ELR (cell line): ENCODE measurements around the gene AGRP.
A peak's percentile ranks its signal among the peaks of the same experiment; 100 is the strongest.
"Not testable (repeated sequence)": the region's sequence is repeated elsewhere in the genome, so short reads cannot be mapped to it uniquely, and the experiment has no call there.

Source experiments
- DNase-seq: peaks from one replicate; pipeline ENCODE4 v3.0.0-alpha.2; 2015; ENCODE audit warnings: low read depth

Gene AGRP

GRCh38 chr16:67483150-67483549 is at the start of gene AGRP:
Gene AGRP, minus strand, starts transcription at chr16:67483547. Its CDS starts 149 bp downstream, at chr16:67483398.
- DNase-seq: no peak

- DNase-seq: no peak
Measured at GRCh38 chr16:67531247-67531646, 47.9 kb upstream of the AGRP start.

GRCh38 chr16:67530013-67530939 is 46.9 kb upstream of the AGRP start:
- peak; percentile 83 for DNase-seq

DNA sequence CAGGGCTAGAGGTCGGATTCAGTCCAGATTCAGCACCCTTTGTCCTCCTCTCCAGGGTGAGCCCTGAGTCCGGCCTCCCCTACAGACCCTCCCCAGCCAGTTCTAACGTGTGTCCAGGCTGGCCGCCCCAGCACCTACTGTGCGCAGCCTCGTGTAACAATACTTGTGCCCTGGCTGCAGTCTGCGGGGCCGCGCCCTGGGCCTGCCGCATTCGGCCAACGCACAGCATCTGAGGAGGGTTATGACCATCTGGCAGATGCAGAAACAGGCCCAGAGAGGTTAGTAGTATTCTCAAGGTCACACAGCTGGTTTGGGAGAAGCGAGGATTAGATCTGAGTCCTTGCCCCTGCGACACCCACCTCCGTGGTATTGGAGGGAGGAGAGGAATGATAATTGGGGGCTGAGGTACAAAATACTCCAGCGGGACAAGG is 46.2 kb upstream of the AGRP start:
- peak; percentile 52 for DNase-seq

- DNase-seq: peak; percentile 70
Measured at GRCh38 chr16:67528870-67529581, 45.7 kb upstream of the AGRP start.

DNA sequence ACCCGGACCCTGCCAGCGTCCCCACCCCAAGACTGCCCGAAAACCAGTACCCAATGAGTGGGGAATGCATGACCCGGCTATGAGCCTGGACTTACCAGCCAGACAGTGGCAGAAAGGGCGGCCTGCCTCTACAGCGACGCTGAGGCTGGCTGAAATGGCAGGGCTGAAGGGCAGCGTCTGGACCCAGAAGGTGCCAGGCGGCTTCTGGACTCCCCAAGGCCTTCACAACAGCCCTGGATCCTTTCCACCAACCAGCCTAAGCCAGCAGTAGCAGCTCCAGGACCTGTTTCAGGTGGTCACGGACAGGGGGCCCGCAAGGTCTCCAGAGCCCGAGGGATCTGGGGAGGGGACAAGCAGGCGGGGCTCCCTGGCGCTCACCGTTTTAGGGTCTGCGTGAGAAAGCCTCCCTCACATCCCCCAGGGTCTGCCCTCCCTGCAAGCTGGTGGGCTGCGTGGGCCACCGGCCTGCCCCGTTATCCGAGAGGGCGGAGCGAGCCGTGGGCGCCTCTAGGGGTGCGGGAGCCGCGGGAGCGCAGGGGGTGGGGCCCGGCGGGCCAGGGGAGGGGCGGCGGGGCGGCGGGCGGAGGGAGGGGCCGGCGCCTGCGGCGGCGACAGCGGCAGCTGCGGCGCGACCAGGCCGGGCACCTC is 45.0 kb upstream of the AGRP start, which contains the start of gene RIPOR1:
TSS of gene RIPOR1 (plus strand) at position 608 of the 648 bp plus-strand sequence. CDS start 9,618 bp downstream, outside the sequence.
- peak; percentile 59 for DNase-seq

- peak; percentile 76 for DNase-seq
Measured at GRCh38 chr16:67526149-67526791, 42.9 kb upstream of the AGRP start.

DNA sequence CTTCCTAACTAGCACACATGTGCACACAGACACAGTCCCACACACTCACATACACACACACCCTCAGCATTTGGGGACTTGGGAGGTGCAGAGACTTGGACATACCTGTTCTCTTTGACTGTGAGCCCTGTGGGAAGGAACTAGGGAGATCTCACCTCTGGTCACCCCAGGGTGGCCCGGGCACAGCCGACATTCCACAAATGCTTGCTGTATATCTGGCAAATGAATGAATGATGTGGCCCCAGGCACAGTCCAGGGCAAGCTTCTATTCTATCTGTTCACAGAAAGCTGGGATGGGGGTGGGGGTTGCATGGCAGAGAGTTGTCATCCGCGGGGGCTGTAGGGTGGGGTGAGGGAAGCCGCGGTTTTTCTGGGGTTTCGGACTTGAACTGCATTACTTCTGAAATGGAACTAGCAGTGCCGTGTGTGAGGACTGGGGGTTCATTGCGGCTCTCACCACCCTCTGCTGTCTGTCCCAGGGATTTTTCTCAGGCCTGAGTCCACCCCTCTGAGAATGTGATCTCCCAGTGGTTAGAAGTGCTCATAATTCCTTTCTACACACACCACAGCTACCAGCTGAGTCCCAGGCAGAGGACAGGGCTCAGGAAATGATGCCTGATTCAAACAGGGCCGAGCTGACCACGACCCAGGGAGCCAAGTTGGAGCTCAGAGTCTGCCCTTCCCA is 42.0 kb upstream of the AGRP start:
- DNase-seq: peak; percentile 72

DNA sequence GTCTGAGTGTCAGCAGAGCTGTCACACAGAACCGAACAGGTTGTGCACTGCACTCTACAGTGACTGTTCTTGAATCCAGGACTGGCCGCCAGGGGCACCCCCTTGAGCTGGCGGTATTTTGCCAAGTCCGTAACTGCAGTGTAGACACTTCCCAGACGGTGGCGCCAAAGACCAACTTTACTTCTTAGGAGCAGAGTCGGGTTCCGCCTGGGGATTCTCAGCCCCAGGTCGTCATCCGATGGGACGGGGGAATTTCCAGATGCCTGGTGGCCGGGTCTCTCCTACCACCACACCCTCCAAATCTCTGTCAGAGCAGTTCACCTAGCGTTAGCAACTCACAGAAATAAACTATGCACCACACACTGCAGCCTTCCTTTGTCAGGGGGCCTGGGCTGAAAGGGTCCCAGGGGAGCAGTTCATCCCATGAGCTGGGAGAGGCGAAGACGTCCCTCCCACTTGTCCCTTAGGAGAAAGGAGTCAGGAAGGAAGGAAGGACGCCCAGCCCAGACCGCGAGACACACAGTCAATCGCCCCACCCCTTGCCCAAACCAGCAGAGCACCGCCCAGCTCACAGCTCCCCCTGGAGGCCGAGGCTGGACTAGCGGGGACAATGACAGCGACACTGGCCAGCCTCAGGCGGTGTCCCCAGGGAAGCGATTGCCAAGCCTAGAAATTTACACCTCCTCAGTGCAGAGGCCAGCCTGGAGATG is 37.9 kb upstream of the AGRP start:
- peak; percentile 98 for DNase-seq

DNA sequence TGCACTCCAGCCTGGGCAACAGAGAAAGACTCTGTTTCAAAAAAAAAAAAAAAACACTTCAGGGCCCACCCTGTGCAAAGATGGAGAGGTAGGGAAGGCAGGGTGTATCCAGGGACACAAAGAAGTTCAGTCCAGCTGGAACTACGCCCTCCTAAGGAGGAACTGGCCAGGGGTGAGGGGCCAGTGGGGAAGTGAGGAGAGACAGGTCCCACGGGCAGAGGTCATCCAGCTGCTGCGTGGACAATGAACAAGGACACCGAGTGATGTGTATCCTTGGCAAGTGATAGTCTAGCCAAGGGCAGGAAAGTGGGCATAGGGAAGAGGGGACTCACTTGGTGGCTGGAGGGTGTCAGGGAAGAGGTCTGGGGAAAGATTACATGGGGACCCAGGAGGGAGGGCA is 35.9 kb upstream of the AGRP start:
- no peak for DNase-seq

DNA sequence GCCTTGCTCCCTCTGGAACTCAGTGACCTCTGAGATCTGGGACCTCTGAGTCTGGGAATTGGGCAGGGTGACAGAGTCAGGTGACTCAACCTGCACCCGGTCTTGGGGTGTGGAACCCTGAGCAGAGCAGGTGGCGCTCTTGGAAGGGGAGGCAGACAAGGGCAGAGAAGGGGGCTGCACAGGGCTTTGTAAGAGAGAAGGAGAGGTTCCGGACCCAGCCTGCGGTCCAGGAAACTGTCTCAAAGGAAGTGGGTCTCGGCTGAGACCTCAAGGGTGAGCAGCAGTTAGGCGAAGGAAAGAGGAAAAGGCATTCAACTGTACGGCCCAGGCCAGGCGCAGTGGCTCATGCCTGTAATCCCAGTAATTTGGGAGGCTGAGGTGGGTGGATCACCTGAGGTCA is 35.3 kb upstream of the AGRP start:
- no peak for DNase-seq

GRCh38 chr16:67517661-67518423 is 34.5 kb upstream of the AGRP start:
- DNase-seq: no peak

DNA sequence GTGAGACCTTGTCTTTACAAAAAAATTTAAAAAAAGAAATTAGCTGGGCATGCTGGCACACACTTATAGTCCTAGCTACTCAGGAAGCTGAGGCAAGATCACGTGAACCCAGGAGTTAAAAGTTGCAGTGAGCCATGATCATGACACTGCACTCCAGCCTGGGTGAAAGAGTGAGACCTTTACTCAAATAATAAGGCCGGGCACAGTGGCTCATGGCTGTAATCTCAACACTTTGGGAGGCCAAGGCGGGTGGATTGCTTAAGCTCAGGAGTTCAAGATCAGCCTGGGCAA is 33.8 kb upstream of the AGRP start:
- no peak for DNase-seq

- DNase-seq: peak; percentile 81
Measured at GRCh38 chr16:67516296-67517154, 33.2 kb upstream of the AGRP start.

- peak; percentile 93 for DNase-seq
Measured at GRCh38 chr16:67514382-67514828, 31.1 kb upstream of the AGRP start.

DNA sequence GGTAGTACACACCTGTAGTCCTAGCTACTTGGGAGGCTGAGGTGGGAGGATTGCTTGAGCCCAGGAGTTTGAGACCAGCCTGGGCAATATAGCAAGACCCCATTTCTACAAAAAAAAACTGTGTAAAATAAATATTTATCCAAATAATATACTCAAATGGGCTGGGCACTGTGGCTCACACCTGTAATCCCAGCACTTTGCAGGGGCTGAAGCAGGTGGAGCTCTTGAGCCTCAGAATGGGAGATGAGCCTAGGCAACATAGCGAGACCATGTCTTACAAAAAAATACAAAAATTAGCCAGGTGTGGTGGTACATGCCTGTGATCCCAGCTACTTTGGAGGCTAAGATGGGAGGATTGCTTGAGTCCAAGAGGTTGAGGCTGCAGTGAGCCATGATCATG is 30.5 kb upstream of the AGRP start:
- not testable (repeated sequence) for DNase-seq

- no peak for DNase-seq
Measured at GRCh38 chr16:67509016-67509415, 25.7 kb upstream of the AGRP start.

GRCh38 chr16:67506468-67506867 is 23.1 kb upstream of the AGRP start:
- no peak for DNase-seq
